ENCODE measurements around the gene ITGB7.
A peak's percentile ranks its signal among the peaks of the same experiment; 100 is the strongest.

DNA sequence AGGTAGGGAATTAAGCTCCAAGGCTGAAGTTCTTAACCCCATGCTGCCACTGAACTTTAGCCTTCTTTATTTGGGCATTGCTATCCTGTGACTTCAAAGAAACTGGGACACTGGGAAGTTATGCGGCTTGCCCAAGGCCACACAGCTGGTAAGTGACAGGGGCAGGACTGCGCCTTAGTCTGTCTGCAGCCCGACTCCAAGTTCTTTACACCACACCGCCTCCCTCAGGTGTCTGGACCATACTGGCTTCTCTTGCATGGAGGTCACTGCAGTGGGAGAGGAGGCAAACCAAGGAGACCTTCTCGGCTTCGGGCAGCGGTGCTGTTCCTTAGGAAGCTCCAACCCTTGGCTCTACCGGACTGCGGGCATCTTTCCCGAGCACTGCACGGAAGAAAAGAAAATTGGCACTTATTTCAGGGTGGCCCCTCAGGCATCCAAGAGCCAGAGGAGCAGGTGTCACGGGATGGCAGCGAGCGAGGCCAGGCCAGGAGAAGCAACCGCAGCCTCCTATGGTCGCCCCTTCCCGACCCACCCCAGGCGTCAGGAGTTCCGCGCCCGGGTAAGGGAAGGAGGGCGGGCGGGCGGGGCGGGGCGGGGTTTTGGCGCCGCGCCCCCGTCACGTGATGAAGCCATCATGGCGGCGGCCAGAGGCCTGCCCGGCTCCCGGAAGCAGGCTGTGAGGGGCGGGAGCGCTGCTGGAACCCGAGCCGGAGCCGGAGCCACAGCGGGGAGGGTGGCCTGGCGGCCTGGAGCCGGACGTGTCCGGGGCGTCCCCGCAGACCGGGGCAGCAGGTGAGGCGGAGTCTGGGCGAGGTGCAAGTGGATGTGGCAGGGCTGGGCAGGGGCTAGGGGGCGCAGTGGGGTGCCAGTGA lies 44.7 kb upstream of the ITGB7 start:
- TF ChIP-seq CTCF (IDR thresholded peaks at IDR 0.05), result peak in 6 of 7 experiments; percentile 6 to 57 (median 56)
- peak in 2 of 3 donors; percentile 63 to 64 for TF ChIP-seq POLR2A (IDR thresholded peaks at IDR 0.05)

All from body of pancreas (tissue), 4 donors.